Keratinocyte (primary cell): Measurements from ENCODE around the gene DLGAP1. TPM values are rescaled to one million over a fixed set of nuclear protein-coding genes. Genes with fewer than 3 reads are reported as not detected.
A peak's percentile ranks its signal among the peaks of the same experiment; 100 is the strongest.

Experiments used
- DNase-seq: peaks from one replicate; pipeline ENCODE4 v3.0.0-alpha.2; 2011; ENCODE audit warnings: low read depth, missing footprints, low spot score
- FAIRE-seq: peaks from 2 replicates; lab custom pipeline; 2011; peaks lifted over from hg19 to GRCh38; lab: Jason Lieb, UNC
- H2AFZ ChIP-seq: 2 replicates; pipeline ENCODE4 v1.6.0; 2012; ENCODE audit warnings: low read length, control low read depth, inconsistent platforms; ENCODE audit not compliant: control insufficient read depth
- H3K27ac ChIP-seq: 2 replicates; pipeline ENCODE4 v1.5.1; 2011; ENCODE audit warnings: low read length; ENCODE audit not compliant: control insufficient read depth, insufficient read depth
- H3K27me3 ChIP-seq: 3 replicates; pipeline ENCODE4 v1.6.0; 2011; ENCODE audit warnings: low read length; ENCODE audit not compliant: control insufficient read depth, insufficient read depth; ENCODE audit errors: extremely low read depth
- H3K36me3 ChIP-seq, 2 experiments: 2 replicates in 1 of 2; 3 replicates in 1 of 2; pipeline ENCODE4 v1.5.1; 2011; ENCODE audit warnings: low read length in 2 of 2, mild to moderate bottlenecking in 1 of 2; ENCODE audit not compliant: control insufficient read depth in 2 of 2, insufficient read depth in 2 of 2; ENCODE audit errors: extremely low read depth in 1 of 2
- H3K4me1 ChIP-seq: 3 replicates; pipeline ENCODE4 v1.5.1; 2011; ENCODE audit warnings: low read length; ENCODE audit not compliant: control insufficient read depth, insufficient read depth; ENCODE audit errors: extremely low read depth
- H3K4me2 ChIP-seq: 3 replicates; pipeline ENCODE4 v1.6.0; 2011; ENCODE audit warnings: low read depth, low read length; ENCODE audit not compliant: control insufficient read depth, insufficient read depth; ENCODE audit errors: extremely low read depth
- H3K4me3 ChIP-seq, 3 experiments: fragments of 200-600 bp in 1 of 3; sonication (generic) in 1 of 3; 2 replicates in 2 of 3; 3 replicates in 1 of 3; pipeline ENCODE4 v1.5.1; 2011 to 2016; ENCODE audit warnings: low read length in 3 of 3, mild to moderate bottlenecking in 3 of 3, control low read depth in 2 of 3, inconsistent platforms in 1 of 3, low read depth in 1 of 3, mixed read lengths in 1 of 3, mixed run types in 1 of 3, moderate library complexity in 1 of 3; ENCODE audit not compliant: control insufficient read depth in 2 of 3, insufficient read depth in 2 of 3; ENCODE audit errors: extremely low read depth in 1 of 3
- H3K79me2 ChIP-seq: 2 replicates; pipeline ENCODE4 v1.6.0; 2012; ENCODE audit warnings: low read length; ENCODE audit not compliant: control insufficient read depth, insufficient read depth
- H3K9ac ChIP-seq: 3 replicates; pipeline ENCODE4 v1.6.0; 2011; ENCODE audit warnings: low read length; ENCODE audit not compliant: control insufficient read depth, insufficient read depth; ENCODE audit errors: extremely low read depth
- H3K9me1 ChIP-seq: 3 replicates; pipeline ENCODE4 v1.6.0; 2011; ENCODE audit warnings: low read length; ENCODE audit not compliant: control insufficient read depth, insufficient read depth; ENCODE audit errors: extremely low read depth
- H3K9me3 ChIP-seq: 2 replicates; pipeline ENCODE4 v1.5.1; 2012; ENCODE audit warnings: low read depth, low read length; ENCODE audit not compliant: control insufficient read depth
- H4K20me1 ChIP-seq: 3 replicates; pipeline ENCODE4 v1.6.0; 2011; ENCODE audit warnings: low read length; ENCODE audit not compliant: control insufficient read depth, insufficient read depth; ENCODE audit errors: extremely low read depth
- EZH2 ChIP-seq: IDR thresholded peaks from one replicate; pipeline ENCODE4 v1.6.1; 2012; ENCODE audit warnings: inconsistent platforms, mild to moderate bottlenecking, low read length, moderate library complexity
- dilution Hi-C: fragments of 300-500 bp; cut with MboI; formaldehyde crosslinking; loops from one replicate; pipeline ENCODE4 v1.7.0; 2020; ENCODE audit warnings: low sequenced_read_pairs; ENCODE audit not compliant: extremely low pct_ligation_motif_present
- polyA plus RNA-seq, 5 experiments: library from polyadenylated mRNA; depleted of rRNA in 3 of 5; stranded (reverse) in 3 of 5; stranded (forward) in 1 of 5; unstranded in 1 of 5; fragments of >200 nt; gene quantifications; 1 replicate in 1 of 5; 2 replicates in 3 of 5; 3 replicates in 1 of 5; pipeline versions ENCODE4 v1.2.1 to v1.2.3, GENCODE V29; 2011 to 2012; ENCODE audit warnings: missing spikeins in 2 of 5, low read depth in 1 of 5, low replicate concordance in 1 of 5
- TF ChIP-seq, protein P1 (sequence below), 3 experiments: IDR thresholded peaks in 1 of 3; conservative IDR thresholded peaks in 1 of 3; optimal IDR thresholded peaks in 1 of 3; 2 replicates in 2 of 3; 3 replicates in 1 of 3; pipeline versions ENCODE3 to v1.5.1; 2011; ENCODE audit warnings: low read length in 3 of 3, mild to moderate bottlenecking in 3 of 3, moderate library complexity in 2 of 3, control low read depth in 1 of 3, inconsistent platforms in 1 of 3; ENCODE audit not compliant: insufficient read depth in 2 of 3; ENCODE audit errors: extremely low read depth in 1 of 3

DLGAP1 gene
- polyA plus RNA-seq, 1 donor (not counting 4 experiments of a cell fraction or from before 2014, with no cell fraction given): not detected

DNA sequence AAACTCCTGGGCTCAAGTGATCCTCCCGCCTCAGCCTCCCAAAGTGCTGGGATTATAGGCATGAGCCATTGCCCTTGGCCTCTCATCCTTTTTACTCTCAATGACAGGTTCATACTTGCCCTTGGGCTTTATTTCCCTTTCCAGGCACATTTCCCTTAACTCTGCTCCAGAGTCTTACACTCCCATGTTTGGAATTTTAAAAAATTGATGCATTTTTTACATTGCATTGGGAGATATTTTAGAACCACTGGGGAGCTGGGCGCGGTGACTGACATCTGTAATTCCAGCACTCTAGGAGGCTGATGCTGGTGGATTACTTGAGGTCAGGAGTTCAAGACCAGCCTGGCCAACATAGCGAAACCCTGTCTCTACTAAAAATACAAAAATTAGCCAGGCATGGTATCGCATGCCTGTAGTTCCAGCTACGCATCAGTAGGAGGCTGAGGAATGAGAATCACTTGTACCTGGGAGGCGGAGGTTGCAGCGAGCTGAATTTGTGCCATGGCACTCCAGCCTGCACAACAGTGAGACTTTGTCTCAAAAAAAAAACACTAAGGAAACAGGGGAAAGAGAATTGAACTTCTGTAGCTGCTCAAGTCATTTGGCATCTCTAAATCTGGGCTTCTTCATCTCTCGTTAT is 986.9 kb downstream of the DLGAP1 start:
- Histone ChIP-seq H3K27me3 (no peaks in the 10 kb centered on the region), H3K4me3 (no peak overlapping the region), H3K9me1 (no peaks in the 10 kb centered on the region), H3K4me1 (peaks cover 14% of the 10 kb centered on the region), H2AFZ (no peak overlapping the region), H3K9ac (no peak overlapping the region), H3K4me2 (no peak overlapping the region), H3K9me3 (no peaks in the 10 kb centered on the region), H3K27ac (no peak overlapping the region), H3K36me3 (no peaks in the 10 kb centered on the region), H4K20me1 (no peaks in the 10 kb centered on the region), H3K79me2 (no peaks in the 10 kb centered on the region)
- dilution Hi-C loops: no loop called here
- FAIRE-seq (no peak), DNase-seq (no peak)
- TF ChIP-seq, protein P1, sequence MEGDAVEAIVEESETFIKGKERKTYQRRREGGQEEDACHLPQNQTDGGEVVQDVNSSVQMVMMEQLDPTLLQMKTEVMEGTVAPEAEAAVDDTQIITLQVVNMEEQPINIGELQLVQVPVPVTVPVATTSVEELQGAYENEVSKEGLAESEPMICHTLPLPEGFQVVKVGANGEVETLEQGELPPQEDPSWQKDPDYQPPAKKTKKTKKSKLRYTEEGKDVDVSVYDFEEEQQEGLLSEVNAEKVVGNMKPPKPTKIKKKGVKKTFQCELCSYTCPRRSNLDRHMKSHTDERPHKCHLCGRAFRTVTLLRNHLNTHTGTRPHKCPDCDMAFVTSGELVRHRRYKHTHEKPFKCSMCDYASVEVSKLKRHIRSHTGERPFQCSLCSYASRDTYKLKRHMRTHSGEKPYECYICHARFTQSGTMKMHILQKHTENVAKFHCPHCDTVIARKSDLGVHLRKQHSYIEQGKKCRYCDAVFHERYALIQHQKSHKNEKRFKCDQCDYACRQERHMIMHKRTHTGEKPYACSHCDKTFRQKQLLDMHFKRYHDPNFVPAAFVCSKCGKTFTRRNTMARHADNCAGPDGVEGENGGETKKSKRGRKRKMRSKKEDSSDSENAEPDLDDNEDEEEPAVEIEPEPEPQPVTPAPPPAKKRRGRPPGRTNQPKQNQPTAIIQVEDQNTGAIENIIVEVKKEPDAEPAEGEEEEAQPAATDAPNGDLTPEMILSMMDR (optimal IDR thresholded peaks at IDR 0.05 in 1 of 3, IDR thresholded peaks at IDR 0.05 in 1 of 3, conservative IDR thresholded peaks at IDR 0.05 in 1 of 3; ENCODE audit: extremely low read depth in 1 of 3, insufficient read depth in 2 of 3, low read length in 3 of 3): peak in 2 of 3 experiments; percentile 1 to 5
- TF ChIP-seq EZH2: no peak

DNA sequence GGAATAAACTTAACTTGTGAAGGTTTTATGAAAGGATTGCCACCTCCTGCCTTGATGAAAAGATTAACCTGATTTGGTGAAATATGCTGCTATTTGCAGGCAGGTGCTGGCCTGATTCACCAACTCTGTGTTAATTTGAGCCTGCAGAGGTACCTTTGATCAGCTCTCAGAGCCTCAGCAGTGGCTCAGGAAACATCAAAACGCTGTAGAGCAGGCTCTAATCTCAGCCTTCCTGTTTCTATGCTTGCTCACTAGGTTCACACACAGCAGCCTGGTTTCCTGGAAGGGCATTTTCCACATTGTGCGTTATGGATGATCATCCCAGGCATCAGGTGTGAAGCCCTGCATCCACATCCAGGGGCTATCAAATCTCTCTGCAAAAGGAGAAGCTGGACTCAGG is 988.2 kb downstream of the DLGAP1 start:
- no peak overlapping the region for H3K9ac ChIP-seq

More for the DNA sequence above, 988.2 kb downstream of the DLGAP1 start:
- Histone ChIP-seq H3K4me2 (no peak overlapping the region), H3K27ac (peak overlapping the region; percentile 59), H4K20me1 (no peaks in the 10 kb centered on the region), H2AFZ (no peak overlapping the region), H3K36me3 (peaks cover 0 to 2% of the 10 kb centered on the region in 2 experiments), H3K9me1 (no peaks in the 10 kb centered on the region), H3K4me1 (peaks cover 14% of the 10 kb centered on the region), H3K27me3 (no peaks in the 10 kb centered on the region), H3K9me3 (no peaks in the 10 kb centered on the region), H3K79me2 (no peaks in the 10 kb centered on the region), H3K4me3 (no peak overlapping the region)
- FAIRE-seq: peak; percentile 83
- TF ChIP-seq, protein P1 (optimal IDR thresholded peaks at IDR 0.05 in 1 of 3, IDR thresholded peaks at IDR 0.05 in 1 of 3, conservative IDR thresholded peaks at IDR 0.05 in 1 of 3; ENCODE audit: extremely low read depth in 1 of 3, insufficient read depth in 2 of 3, low read length in 3 of 3): no peak
- TF ChIP-seq EZH2: no peak
- DNase-seq: no peak
- dilution Hi-C loops: no loop called here
